Neural cell (in vitro differentiated cells): ENCODE results near the gene UQCR11.

Experiments
- EZH2 ChIP-seq: fragments of 200-600, 300-800 bp; shearing (Covaris generic), sonication (generic); IDR thresholded peaks from 2 replicates; pipeline ENCODE4 v1.6.1; 2014; ENCODE audit warnings: antibody characterized with exemption, low read length, borderline replicate concordance, mild to moderate bottlenecking; ENCODE audit not compliant: insufficient read depth, poor library complexity, severe bottlenecking
- MXI1 ChIP-seq: fragments of 450-650 bp; conservative IDR thresholded peaks from 2 replicates; pipeline ENCODE4 v1.6.1; 2014; ENCODE audit warnings: antibody characterized with exemption, mild to moderate bottlenecking; ENCODE audit not compliant: poor library complexity, severe bottlenecking
- POLR2AphosphoS5 ChIP-seq: IDR thresholded peaks from 2 replicates; pipeline ENCODE4 v1.6.1; 2012
- TAF1 ChIP-seq: IDR thresholded peaks from 2 replicates; pipeline ENCODE4 v1.6.1; 2012; ENCODE audit warnings: low read depth
- TF ChIP-seq, protein P1 (sequence below): fragments of 450-650 bp; IDR thresholded peaks from 2 replicates; pipeline ENCODE4 v1.5.1; 2014; ENCODE audit warnings: antibody characterized with exemption, mild to moderate bottlenecking, moderate library complexity; ENCODE audit not compliant: poor library complexity, severe bottlenecking
- TF ChIP-seq, protein P2 (sequence below): IDR thresholded peaks from 2 replicates; pipeline ENCODE4 v1.6.1; 2012; ENCODE audit warnings: borderline replicate concordance

DNA sequence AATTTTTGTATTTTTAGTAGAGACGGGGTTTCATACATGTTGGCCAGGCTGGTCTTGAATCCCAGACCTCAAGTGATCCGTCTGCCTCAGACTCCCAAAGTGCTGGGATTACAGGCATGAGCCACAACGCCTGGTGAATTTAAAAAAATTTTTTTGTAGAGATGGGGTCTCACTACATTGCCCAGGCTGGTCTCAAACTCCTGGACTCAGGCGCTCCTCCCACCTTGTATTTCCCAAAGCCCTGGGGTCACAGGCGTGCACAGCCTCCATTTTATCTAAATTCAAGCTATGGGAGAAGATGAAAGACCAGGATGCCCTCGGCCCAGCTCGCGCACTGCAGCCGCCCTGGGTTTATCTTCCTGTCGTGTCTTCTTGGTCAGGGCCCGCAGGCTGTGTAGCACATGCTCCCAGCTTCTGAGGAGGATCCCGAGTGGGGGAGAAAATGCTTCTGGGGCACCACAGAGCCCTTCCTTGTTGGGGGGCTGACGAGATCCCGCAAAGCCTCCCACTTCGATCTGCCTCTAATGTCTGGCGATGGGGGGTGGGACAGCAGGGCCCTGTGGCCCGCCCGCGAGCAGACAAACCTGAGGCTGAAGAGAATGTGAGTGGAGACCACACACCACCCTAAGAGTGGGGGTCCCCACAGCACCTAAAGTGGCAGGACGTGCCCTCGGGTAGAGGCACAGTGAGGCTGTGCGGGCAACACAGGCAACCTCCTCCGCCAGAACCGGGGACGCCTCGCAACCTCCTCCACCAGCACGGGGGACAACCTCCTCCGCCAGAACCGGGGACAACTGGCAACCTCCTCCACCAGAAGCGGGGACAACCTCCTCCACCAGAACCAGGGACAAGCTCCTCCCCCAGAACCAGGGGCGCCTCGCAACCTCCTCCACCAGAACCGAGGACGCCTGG, 31.3 kb upstream of the UQCR11 start:
- TF ChIP-seq, protein P1, sequence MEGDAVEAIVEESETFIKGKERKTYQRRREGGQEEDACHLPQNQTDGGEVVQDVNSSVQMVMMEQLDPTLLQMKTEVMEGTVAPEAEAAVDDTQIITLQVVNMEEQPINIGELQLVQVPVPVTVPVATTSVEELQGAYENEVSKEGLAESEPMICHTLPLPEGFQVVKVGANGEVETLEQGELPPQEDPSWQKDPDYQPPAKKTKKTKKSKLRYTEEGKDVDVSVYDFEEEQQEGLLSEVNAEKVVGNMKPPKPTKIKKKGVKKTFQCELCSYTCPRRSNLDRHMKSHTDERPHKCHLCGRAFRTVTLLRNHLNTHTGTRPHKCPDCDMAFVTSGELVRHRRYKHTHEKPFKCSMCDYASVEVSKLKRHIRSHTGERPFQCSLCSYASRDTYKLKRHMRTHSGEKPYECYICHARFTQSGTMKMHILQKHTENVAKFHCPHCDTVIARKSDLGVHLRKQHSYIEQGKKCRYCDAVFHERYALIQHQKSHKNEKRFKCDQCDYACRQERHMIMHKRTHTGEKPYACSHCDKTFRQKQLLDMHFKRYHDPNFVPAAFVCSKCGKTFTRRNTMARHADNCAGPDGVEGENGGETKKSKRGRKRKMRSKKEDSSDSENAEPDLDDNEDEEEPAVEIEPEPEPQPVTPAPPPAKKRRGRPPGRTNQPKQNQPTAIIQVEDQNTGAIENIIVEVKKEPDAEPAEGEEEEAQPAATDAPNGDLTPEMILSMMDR: no peak
- TF ChIP-seq EZH2: no peak
- TF ChIP-seq POLR2AphosphoS5: no peak
- no peak for TF ChIP-seq TAF1
- TF ChIP-seq, protein P2, sequence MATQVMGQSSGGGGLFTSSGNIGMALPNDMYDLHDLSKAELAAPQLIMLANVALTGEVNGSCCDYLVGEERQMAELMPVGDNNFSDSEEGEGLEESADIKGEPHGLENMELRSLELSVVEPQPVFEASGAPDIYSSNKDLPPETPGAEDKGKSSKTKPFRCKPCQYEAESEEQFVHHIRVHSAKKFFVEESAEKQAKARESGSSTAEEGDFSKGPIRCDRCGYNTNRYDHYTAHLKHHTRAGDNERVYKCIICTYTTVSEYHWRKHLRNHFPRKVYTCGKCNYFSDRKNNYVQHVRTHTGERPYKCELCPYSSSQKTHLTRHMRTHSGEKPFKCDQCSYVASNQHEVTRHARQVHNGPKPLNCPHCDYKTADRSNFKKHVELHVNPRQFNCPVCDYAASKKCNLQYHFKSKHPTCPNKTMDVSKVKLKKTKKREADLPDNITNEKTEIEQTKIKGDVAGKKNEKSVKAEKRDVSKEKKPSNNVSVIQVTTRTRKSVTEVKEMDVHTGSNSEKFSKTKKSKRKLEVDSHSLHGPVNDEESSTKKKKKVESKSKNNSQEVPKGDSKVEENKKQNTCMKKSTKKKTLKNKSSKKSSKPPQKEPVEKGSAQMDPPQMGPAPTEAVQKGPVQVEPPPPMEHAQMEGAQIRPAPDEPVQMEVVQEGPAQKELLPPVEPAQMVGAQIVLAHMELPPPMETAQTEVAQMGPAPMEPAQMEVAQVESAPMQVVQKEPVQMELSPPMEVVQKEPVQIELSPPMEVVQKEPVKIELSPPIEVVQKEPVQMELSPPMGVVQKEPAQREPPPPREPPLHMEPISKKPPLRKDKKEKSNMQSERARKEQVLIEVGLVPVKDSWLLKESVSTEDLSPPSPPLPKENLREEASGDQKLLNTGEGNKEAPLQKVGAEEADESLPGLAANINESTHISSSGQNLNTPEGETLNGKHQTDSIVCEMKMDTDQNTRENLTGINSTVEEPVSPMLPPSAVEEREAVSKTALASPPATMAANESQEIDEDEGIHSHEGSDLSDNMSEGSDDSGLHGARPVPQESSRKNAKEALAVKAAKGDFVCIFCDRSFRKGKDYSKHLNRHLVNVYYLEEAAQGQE: no peak
- no peak for TF ChIP-seq MXI1
